Stimulated activated CD4-positive, alpha-beta T cell treated with anti-CD3 and anti-CD28 coated beads, Interleukin-1b, Interleukin-23, amount 100 ng/mL, for 1 hour (primary cell): ENCODE measurements around the gene RCBTB2.
"Not testable (repeated sequence)": the region's sequence is repeated elsewhere in the genome, so short reads cannot be mapped to it uniquely, and the experiment has no call there.

ENCODE experiments used
- DNase-seq, 2 donors: peaks; one replicate each; pipeline ENCODE4 v3.0.0-alpha.2; 2020; ENCODE audit warnings: low read depth in 2 of 2

The RCBTB2 gene

DNA sequence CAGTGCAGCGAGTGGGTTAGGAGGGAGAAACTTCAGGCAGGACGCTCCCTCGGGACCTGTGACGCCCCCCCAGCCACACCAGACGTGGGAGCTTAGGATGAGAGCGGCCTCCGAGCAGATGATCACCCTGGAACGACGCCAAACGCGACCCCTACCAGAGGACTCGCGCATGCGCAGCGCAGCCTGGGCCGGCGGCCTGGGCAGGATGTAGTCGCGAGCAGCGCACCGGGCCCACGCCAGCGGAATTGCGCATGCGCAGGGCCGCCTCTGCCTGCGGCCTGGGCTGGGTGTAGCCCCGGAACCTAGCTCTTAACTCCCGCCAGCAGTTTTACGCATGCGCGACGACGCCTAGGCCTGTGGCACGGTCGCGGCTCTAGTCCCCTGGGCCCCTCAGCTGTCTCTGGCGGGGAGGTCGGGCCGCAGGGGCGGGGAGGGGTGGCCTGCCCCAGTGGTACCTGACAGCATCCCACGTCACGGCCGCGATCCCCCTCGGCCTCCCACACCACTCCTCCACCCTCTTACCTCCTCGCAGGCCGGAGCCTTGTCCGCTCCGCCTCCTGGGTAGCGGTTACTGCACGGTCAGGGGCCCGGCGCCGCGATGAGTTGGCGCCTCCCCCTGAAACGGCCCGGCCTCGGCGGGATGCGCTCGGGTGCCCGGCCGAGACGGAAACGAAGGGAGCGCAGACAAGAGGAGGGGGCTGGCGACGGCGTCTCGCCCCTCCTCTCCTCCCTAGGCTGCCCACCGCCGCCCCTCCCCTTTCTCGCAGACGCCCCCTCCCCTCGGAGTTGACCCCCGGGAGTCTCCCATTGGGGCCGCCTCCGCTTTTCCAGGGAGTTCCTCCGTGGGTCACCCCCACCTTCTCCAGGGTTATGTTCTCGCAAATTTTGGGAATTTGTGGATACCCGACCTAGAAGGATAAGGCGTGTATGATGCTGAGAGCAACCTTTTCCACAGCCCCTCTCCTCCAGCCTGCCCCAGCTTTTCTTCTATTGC lies at the start of gene RCBTB2:
RCBTB2 (minus strand) TSS at position 575 of the 994 bp plus-strand sequence. CDS start 11,141 bp downstream, outside the sequence.
- DNase-seq, result peak; percentile 93 to 99

DNA sequence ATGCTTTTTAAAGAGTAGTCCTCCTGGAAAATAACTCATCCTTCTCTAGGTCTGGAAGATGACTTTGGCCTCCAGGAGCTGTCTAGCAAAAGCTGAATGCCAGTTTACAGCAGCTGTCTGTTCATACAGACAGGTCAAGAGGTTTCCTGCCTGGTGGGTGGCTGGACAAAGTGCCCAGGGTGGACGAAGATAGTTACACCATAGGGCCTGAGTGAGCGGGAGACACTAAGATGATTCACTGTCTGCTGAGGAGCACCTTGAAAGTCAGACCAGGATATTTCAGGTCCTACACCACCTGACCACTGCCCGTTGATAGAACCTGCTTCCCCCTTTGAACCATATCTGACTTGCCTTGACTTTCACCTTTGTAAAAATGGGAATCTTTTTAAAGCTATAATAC lies 49.2 kb upstream of the RCBTB2 start:
- no peak for DNase-seq

DNA sequence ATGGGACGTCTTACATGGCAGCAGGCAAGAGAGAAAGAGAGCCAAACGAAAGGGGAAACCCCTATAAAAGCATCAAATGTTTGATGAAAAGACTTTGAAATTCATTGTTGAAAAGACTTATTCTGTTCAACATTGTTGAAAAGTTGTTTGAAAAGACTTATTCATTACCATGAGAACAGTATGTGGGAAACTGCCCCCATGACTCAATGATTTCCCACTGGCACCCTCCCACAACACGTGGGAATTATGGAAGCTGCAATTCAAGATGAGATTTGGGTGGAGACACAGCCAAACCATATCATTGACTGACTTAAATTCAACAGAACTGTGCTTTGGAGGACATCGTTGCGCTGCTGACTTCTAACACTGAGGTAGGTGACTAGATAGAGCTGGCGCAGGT lies 48.0 kb upstream of the RCBTB2 start:
- DNase-seq, result no peak

DNA sequence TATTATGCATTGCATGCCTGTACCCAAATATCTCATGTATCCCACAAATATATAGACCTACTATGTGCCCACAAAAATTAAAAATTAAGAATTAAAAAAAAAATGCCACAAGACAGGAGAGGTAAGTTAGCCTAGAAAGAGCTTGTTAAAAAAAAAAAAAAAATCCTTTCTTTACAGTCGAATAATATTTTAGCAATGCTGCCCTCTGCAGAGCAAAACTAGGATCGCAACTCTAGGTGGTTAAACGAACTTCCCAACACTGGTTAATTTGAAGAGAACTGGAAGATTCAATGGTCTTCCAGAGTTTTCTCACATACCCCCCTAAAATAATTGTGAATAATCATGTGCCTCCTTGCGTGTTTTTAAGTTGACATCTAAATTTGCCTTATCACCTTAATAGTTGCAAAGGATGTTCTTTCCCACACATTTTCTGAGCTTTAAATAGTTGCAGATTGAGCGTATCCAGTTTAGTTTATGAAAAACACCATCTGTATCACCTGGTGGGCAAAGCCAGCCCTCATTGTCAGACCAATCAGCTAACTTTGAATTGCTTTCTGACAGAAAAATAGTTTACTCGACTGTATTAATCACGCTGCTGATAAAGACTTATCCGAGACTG lies 47.4 kb upstream of the RCBTB2 start:
- DNase-seq, result peak; percentile 30 to 67

DNA sequence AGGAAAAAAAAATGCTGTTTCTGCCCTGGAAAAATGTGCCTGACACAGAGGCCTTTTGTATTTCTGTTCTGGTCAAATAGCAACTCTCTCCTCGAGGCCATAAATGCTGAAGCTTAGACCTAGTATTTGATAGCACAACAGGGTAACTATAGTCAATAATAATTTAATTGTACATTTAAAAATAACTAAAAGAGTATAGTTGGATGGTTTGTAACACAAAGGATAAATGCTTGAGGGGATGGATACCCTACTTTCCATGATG lies 47.0 kb upstream of the RCBTB2 start:
- DNase-seq, result not testable (repeated sequence)

DNA sequence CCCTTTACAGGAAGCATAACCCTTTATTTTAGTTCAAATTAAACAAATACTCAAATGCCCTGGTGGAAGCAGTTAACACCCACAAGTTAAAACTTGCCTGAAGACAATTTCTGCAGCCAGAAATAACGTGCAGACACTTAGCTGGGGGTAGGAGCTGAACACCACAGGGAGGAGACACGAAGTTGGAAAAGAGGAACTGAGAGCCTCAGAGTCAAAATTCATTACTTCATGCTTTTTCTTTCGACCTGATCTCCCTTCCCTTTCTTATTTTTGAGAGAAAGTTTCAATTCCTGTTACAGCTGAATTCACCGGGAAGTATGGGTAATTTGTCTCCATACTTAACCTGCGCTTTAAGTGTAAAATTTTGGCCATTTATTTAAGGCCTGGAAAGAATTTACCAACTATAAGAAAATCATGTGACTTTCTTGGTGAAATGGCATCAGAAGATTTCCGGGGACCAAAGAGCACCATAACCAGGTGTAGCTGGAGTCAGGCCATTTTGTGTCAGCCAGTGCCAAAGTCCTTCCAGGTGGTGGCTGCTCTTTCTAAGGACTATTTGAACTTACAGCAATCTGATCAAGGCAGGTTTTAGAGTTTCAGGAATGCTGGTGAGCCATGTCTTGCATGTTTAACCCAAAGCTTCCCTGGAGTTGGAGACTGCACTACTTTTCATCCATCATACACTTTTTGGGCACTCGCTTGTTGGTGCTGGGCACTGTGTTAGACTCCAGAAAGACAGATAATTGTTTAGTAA lies 46.5 kb upstream of the RCBTB2 start:
- no peak for DNase-seq

DNA sequence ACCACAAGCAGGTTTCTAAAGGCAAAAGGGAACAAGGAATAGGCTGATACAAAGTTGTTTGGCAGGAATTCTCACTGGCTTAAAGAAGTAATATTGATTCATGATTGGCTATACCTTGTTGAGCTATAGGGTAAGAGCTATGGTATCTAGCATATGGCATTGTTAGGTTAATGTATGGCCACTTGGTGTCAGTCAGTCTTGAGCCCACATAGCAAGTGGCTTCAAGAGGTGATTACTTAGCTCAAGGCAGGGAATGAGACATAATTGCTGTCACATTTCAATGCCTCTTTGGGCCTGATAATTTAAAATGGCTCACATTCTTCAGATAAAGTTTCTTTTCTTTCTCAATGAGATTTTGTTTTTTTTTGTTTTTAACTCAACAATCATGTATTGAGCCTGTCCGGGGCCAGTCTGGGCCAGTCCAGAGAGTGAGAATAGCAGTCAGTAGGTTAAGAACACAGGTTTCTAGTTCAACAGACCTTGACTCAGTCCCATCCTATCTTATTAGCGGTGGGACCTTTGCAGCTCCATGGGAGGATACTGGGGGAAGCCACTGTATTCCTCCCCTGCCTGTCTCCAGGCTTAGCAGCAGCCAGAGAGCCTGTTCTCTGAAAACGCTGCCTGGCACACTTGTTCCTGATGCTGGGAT lies 45.8 kb upstream of the RCBTB2 start:
- DNase-seq, result no peak

DNA sequence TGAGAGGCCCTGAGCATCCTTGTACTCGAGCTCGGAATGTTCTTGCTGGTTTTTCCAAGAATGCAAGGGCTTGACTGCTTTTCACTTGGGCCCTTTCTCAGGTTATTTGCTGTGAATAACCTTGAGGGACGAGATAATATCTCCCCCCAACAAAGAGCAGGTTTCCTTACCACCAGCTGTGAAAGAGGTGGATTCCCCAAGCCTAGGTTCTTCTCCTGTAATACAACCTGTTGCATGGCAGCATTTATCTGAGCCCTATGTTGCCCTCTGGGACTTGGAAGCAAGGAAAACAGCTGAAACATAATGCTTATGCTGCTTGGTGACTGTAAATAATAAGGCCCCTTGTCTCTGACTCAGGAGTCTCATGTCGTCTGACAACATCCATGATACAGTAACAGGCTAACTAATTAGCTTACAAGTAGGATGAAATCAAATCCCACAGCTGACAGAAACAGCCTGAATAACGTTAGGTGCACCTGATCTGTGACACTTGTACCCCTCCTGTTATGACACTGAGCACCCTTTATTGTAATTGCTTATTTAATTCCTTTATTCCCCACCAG lies 43.6 kb upstream of the RCBTB2 start:
- DNase-seq, result no peak

DNA sequence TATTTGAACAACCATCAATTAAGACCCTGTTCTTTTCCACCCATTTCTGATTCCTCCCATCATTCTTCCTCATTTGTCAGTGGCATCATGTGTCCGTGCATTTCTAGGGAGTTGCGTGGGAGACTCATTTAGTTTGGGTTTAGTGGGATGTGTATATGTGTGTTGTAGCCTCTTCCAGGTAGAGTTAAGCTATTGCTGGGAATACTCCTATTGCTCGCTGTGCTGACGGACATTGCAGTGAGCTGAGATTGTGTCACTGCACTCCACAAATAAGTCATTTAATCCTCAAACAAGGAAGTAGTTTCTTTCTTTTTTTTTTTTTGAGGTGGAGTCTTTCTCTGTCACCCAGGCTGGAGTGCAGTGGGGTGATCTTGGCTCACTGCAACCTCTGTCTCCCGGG lies 42.2 kb upstream of the RCBTB2 start:
- DNase-seq, result no peak

DNA sequence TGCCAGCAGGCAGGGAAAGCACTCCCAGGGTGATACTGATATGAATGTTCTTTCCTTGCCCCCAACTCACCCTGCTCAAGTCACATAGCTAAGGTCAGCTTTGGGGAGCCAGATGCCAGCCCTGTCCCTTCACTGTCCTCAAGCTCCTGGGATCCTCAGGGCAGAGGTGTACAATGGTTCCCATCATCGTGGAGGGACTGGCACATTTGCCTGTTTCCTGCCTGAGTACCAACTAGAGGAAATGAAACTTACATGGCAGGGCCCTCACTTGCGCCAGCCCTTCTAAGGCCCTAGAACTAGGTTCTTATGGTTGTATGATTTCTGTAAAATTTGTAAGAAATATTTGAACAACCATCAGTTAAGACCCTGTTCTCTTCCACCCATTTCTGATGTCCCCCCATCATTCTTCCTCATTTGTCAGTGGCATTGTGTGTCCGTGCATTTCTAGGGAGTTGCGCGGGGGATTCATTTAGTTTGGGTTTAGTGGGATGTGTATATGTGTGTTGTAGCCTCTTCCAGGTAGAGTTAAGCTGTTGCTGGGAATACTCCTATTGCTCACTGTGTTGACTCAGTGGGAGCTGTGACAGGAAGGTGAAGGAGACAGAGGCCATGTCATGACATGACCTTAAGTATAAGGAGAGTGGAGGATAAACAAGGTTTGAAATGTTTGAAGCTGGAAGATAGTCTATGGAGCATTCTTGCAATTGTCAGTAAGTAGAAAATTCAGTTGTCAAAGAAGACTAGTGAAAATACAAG lies 41.3 kb upstream of the RCBTB2 start:
- DNase-seq, result no peak

DNA sequence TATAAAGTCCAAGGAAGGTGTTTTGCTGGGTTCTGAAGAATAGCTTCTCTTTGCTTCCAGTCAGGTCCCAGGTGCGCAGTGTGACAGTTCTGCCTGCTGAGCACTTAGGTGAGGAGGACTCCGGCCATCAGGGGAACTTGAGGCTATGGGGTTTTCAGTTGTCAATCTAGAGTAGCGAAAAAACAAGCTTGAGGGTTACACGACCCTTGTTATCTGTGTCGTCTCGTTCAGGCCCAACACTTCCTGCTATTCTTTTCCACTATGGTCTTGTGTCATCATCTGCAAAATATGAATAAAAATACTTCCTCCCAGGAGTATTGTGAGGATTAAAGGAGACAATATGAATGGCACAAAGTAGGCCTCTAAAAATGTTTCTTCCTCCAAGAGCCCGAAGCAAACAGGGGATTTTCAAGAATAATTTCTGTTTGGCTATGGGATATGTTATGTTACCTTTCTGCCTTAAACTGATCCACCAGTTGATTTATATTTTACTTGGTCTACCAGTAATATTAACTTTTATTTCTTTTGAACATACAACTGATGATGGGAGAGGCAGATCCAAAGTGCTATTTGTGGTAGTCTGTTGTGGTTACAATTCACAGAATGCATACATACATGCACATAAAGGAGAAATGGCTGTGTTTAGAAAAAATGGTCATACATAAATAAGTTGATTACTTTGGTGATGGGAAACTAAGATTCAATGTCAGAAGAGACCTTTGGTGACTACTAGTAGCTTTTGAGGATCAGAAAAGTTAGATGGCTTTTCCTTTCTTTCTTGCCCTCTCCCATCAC lies 40.5 kb upstream of the RCBTB2 start:
- DNase-seq, result no peak

DNA sequence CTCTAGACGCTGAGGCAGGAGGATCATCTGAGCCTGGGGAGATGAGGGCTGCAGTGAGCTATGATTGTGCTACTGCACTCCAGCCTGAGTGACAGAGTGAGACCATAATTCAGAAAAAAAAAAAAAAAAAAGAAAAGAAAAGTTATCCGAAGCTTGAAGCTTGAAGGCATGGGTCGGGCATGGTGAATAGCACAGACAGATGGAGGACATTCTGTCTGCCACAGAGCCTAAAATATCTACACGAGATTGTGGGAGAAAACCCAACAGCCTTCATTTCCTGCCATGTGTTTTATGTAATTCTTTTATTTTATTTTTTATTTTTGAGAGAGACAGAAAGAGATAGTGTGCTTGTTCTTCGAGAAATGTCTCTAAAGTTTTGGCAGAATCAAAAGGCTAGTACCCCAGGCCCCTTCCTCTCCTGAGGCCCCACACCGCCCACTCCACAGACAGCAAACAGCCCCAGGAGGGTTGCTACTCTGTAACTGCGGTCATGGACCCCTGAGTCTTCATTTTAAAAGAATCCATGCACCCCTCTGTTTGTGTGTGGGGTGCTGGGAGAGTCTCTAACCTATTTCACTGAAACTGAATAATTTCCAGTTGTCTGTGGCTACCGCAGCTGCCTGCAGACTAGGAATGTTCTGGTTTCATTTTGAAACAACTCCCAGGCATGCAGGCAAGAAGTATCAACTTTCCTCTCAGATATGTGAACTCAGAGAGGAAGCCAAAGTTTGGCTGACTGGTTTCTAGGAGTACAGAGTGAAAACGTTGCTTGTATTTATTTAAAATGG lies 38.4 kb upstream of the RCBTB2 start:
- DNase-seq, result no peak

DNA sequence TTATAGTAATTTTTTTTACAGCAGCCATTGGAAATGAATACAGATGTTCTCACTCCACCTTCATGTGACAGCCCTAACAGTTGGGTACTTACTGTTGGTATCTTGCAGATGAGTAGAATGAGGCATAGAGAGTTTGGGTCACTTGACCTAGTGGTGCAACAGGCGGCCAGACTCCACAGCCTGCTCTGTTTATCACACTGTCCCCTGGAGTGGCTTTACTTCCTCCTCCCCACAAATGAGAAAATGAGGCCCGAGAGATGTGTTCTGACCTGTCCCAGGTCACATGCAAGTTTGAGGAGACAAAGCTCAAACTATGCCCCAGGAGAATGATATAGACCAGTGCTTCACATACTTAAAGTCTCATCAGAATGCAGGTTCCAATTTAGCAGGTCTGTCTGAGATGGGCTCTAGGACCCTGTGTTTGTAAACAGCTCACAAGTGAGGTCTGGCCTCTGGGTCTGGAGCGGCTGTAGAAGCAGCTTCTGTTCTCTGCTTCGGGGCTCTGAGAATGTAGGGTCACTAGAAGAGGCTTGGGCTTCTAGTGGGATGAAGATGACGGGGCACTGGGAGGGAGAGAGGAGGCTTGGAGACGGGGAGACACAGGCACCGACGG lies 37.4 kb upstream of the RCBTB2 start:
- DNase-seq, result no peak

DNA sequence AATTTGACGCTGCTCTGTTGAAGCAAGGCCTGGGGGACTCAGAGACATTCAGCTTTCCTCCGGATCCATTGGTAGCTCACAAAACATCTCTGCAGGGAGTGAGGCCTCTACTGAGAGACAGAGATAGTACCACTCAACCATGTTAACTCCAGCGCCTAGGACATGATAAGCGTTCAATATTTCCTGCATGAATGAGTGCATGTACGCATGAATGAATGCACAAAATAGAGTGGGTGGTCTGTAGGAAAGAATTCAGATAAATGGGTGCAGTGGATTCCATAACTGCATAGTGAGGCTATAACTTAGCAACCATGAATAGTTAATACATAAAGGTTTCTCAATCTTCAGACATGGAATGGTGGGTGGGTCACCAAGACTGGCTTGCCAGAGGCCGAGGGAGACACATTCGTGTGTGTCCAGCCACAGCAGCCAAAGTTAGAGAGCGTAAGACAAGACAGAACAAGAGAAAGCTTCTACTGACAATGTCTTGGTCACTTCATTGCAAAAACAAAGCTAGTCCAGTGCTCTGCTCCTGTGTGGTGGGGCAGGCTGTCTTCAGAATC lies 36.3 kb upstream of the RCBTB2 start:
- DNase-seq, result no peak

DNA sequence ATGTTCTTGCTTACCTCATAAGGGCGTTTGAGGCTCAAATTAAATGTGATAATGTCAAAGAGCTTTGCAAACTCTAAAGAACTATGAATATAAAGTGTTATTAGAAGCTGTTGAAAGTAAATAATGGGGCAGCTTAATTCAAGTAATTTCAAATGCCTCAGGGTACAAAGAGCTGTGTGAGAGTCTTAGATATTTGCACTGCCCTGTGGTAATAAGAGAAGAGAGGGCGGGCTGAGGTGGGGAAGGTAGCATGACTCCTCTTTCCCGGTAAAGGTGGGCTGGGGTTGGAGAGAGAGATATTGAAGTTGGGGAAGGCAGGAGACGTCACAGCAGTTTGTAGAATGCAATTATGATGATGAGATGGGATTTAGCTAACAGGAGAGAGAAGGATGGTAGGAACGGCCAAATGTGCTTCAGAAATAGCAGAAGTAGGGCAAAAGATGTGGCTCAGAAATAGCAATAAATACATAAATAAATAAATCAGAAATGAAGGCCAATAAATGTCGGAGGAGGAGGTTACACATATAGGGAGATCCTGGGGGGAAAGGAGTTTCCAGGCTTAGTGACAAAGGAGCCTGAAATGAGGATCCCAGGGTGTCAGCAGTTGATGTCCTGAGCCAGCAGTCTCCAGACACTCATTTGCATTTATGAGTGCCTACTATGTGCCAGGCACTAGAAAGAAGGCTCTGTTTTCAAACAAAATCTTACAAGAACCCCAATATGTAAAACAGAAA lies 35.7 kb upstream of the RCBTB2 start:
- no peak for DNase-seq

DNA sequence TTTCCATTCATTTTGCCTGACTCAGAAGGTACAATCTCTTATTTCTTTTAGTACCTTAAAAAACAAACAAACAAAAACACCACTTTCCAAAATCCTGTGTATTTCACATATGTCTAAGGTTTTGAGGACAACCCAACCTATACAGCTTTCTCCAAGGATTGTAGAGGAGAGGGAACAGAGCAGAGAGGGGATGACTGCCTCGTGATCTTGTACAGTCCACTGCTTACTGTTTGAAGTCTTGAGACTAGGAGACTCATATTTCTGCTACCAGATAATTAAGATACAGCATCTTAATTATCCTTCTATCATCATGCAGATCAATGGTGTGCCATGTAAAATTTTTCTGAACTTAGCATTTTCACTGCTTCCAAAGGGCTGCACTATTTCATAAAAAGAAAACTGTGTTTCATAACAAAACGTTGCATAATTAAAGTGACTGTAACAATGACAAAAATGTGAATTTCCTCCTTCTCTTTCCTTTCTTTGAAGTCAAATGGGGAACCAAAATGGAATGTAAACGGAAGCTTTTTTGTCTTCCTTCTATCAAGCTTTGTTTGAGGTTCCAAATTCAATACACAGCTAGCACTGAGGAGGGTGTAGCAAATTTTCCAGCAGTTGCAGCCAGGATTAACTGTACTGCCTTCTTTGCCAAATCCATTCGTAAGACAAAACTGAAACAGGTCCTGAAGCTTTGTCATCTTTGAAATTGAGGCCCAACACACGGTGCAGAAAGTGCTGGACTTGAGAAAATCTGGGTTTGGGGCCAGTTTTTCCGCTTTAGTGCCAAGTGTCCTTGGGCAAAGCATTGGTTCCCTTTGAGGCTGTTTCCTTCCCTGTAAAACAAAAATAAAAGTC lies 34.9 kb upstream of the RCBTB2 start:
- no peak for DNase-seq

DNA sequence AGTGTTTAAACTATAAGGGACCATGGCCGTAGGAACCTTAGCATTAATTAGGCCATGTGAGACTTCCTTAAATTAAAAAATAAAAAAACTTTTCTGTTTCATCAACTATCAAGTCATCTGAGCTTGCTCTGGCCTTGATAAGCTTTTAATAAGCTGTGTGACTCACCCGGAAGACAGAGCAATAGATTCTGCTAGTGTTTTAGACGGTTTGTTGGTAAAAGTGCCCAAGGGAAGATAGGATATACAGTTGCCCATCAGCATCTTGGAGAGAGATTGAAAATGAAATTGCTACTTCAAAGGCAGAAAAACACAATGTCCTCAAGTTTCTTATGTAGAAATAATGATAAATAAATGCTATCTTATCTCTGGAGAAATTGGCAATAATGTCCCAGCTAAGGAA lies 31.2 kb upstream of the RCBTB2 start:
- DNase-seq, result no peak
